Inflammatory macrophage treated with lipopolysaccharide for 1 hour (primary cell): ENCODE measurements around the gene CFAP97D1.

Experiments used
- DNase-seq, 2 donors: peaks; one replicate each; pipeline ENCODE4 v3.0.0-alpha.2; 2020 to 2022

Gene CFAP97D1

GRCh38 chr17:43830510-43831140, 50.4 kb downstream of the CFAP97D1 start:
- peak; percentile 35 to 57 for DNase-seq

GRCh38 chr17:43831633-43832032, 51.4 kb downstream of the CFAP97D1 start:
- DNase-seq = no peak

- DNase-seq = peak in 1 of 2 donors; percentile 15
Observed at GRCh38 chr17:43832168-43832975, 52.1 kb downstream of the CFAP97D1 start.

DNA sequence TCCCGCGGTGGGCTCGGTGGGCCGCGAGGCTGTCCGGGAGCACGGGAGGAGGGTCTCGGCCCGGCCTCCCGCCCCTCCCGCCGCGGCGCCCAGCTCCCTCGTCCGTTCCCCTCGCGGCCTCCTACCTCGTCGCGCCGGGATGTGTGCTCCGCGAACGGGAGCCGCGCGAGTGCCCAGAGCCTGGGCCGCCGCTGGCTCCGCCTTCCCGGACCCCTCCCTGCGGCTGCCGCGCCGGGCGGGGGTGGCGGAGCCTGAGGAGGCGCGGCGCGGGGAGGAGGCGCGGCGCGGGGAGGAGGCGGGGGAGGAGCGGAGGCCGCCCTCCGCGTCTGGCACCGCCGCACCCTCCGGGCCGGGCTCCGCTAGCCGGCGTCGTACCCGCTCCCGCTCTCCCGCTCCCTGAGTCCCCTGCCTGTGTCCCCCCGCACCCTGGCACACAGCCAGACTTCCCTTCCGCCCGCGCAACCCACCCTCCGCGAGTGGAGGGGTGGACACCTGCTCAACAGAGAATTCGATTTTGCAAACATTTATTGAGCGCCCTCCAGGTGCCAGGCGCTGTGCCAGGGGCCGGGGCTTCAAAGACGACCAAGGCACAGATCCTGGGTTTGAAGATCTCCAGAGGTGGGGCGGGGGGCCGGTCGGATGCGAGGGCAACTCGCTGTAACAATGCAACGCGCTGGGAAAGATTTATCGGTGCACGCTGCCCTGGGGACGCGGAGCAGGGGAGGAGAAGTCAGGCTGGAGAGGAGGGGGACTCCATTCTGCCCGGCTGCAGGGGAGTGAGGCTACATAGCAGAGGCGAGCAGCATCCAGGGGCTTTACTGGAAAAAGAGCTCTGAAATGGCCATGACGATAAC, 53.0 kb downstream of the CFAP97D1 start, which contains the start of gene MPP3:
TSS of gene MPP3 (minus strand) at position 171 of the 854 bp plus-strand sequence. CDS start 1,240 bp downstream, outside the sequence.
- DNase-seq = peak in 1 of 2 donors; percentile 30

DNA sequence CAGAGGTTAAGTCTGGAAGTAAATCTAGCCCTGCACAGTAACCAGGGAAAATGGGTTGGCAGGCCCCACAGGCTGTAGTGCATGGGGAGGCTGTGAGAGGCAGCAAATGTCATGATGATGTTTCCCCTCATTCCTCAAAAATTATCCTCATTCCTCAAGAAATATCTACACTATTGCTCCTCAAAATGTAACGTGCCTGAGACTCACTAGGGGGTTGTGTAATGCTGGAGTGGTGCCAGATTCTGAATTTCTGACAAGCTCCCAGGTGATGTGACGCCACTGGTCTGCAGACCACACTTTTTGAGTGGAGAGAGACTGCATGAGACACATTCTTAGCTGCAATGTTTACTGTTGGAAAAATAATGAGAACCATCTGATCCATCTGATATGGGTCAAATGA, 53.9 kb downstream of the CFAP97D1 start:
- DNase-seq = no peak
